Measurements from ENCODE around the gene CD300LD.
"Not testable (repeated sequence)": the region's sequence is repeated elsewhere in the genome, so short reads cannot be mapped to it uniquely, and the experiment has no call there.

CD300LD gene

GRCh38 chr17:74605361-74605760, 13.3 kb upstream of the CD300LD start:
- DNase-seq, result peak; percentile 12 to 86

GRCh38 chr17:74604761-74605160, 12.7 kb upstream of the CD300LD start:
- DNase-seq, result no peak

- DNase-seq, result no peak
Measured at GRCh38 chr17:74604200-74604599, 12.1 kb upstream of the CD300LD start.

- no peak for DNase-seq
Measured at GRCh38 chr17:74603746-74604145, 11.7 kb upstream of the CD300LD start.

- DNase-seq, result no peak
Measured at GRCh38 chr17:74603037-74603635, 11.1 kb upstream of the CD300LD start.

- peak in 1 of 2 experiments; percentile 42 for DNase-seq
Measured at GRCh38 chr17:74601944-74602572, 10.0 kb upstream of the CD300LD start.

- no peak for DNase-seq
Measured at GRCh38 chr17:74599448-74599939, 7.4 kb upstream of the CD300LD start.

GRCh38 chr17:74599023-74599399, 6.9 kb upstream of the CD300LD start:
- DNase-seq, result no peak

GRCh38 chr17:74598346-74599022, 6.4 kb upstream of the CD300LD start:
- no peak for DNase-seq

- no peak for DNase-seq
Measured at GRCh38 chr17:74597069-74597790, 5.1 kb upstream of the CD300LD start.

- DNase-seq, result no peak
Measured at GRCh38 chr17:74595037-74595750, 3.1 kb upstream of the CD300LD start.

- no peak for DNase-seq
Measured at GRCh38 chr17:74591503-74591902, 580 bp downstream of the CD300LD start.

- no peak for DNase-seq
Measured at GRCh38 chr17:74585711-74586110, 6.4 kb downstream of the CD300LD start.

- DNase-seq, result no peak
Measured at GRCh38 chr17:74584292-74585060, 7.6 kb downstream of the CD300LD start.

- DNase-seq, result no peak
Measured at GRCh38 chr17:74582633-74583032, 9.4 kb downstream of the CD300LD start.

GRCh38 chr17:74579900-74580299, 12.2 kb downstream of the CD300LD start:
- no peak for DNase-seq

GRCh38 chr17:74578979-74579378, 13.1 kb downstream of the CD300LD start:
- DNase-seq, result no peak

GRCh38 chr17:74574489-74575142, 17.5 kb downstream of the CD300LD start:
- DNase-seq, result no peak

GRCh38 chr17:74573635-74574034, 18.4 kb downstream of the CD300LD start:
- not testable (repeated sequence) for DNase-seq

- no peak for DNase-seq
Measured at GRCh38 chr17:74573169-74573568, 18.9 kb downstream of the CD300LD start.

GRCh38 chr17:74571621-74572270, 20.3 kb downstream of the CD300LD start:
- DNase-seq, result no peak

All from NCI-H446 (cell line).